CD4-positive, alpha-beta T cell treated with Interleukin-17A for 4 hours (primary cell): ENCODE data around the gene AGR3.

Experiments used
- DNase-seq: peaks from one replicate; pipeline ENCODE4 v3.0.0-alpha.2; 2020; ENCODE audit warnings: mixed read lengths

AGR3 gene

DNA sequence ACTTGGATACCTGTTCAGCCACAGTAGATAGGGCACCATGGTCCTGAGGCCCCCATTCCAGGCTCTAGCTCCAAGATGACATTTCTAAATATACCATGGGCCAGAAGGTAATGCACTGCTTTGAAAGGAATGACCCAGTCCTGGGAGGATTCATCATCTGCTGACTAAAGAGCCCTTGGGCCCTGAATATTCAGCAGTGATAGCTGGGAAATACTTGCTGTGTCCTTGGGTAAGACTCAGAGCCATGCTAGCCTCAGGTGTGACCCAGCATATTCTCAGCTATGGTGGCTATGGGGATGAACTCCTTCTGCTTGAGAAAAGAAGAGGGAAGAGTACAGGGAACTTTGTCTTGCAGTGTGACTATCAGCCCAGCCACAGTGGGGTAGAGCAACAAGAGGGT, 55.7 kb downstream of the AGR3 start:
- DNase-seq, result no peak

DNA sequence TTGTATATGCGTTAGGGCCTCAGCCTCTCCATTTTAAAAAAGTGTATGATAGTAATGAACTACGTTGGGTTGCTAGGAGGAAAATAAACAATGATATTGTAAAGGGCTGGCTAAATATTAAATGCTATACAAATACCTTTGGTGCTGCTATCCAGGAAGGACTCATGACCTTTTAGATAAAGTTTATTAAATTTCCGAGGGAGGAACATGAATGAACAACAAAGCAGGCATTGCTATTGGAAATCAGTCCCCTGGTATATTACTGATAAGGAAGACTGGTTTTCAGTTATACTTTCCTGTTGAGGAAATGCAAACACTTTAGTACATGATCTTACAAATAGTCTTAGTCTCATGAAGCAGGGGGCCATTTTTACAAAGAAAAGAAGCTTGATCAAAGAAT, 59.8 kb downstream of the AGR3 start:
- no peak for DNase-seq

DNA sequence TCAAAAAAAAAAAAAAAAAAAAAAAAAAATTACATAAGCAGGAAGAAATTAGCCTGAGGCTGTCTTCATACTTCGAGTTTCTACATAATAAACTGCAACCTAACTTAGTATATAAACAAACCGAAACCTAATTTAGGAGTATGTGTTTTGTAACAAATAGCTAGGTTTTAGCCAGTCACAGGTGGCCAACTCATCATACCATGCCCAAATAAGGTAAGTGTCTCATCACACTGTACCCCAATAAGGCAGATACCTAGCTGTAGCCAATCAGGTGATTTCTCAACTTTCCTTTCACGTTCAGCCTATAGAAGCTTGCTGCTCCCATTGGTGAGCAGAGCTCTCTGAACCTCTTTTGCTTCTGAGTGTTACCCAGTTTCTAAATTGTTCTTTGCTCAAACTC, 63.1 kb downstream of the AGR3 start:
- DNase-seq, result no peak

DNA sequence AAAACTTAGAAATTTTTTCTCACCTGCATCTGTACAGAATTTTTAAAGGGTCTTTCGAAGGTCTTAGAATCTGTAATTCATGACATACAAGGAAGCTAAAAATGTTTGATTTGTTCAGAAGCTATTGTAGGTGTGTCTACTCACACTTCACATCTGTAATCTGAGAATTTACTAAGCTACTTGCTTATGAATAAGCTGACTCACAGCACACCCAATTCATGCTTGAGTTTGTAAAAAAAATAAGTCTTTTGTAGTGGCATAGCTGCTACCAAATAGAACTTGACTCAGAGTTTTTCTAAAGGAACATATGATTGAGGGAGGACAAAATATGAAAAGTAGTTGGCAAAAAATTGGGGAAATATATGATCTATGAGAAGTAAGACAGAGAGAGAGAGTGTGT, 64.2 kb downstream of the AGR3 start:
- no peak for DNase-seq

DNA sequence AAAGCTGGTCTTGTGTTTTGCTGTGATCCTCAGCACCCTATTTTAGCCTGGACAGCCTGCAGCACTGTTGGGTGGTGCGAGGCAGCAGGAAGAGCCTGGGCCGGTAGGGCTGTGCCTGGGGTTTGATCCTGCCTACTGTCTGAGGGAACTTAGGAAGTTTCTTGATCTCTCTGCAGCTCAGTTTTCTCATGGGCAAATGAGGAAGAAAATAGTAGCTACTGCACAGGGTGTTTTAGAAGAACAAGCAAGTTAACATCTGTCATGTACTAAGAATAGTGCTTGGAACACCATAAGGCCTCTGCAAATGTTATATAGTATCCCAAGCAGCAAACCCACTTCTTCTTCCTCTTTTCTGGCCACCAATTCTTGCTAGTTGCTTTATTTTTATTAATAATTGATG, 65.0 kb downstream of the AGR3 start:
- no peak for DNase-seq

DNA sequence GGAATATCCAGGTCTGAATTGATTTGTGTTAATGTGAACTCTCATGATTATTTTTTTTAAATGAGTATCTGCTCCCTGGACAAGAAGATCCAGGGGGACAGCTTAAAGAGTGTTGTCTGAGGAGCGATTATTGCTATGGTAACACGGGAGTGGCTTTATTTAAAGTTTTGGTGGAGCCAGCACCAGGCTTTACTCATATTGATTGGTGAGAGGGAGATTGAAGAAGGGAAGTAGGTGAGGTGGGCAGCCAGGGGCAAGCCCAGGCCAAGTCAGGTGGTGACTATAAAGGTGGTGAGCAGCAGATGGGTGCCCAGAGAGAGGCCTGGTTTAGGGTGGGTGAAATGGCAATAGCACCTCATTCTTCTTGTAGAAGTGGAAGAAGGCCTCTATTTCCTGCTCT, 66.8 kb downstream of the AGR3 start:
- DNase-seq, result no peak

DNA sequence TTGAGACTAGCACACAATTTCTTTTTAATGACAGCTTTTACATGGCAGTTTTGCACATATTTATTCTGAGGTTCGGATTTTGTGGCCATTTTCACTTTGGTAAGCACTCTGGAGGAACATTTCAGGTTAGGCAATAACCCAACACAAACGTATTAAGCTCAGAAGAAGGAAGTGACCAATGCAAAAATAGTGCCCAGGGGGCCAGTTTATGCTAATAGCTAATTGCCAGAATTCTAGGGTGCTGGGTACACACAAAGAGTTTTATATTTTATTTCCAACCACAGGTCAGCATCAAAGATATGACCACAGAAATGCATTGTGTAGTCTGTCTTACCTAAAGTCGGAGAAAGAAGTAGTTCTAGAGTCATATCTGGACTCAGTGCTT, 68.6 kb downstream of the AGR3 start:
- no peak for DNase-seq

DNA sequence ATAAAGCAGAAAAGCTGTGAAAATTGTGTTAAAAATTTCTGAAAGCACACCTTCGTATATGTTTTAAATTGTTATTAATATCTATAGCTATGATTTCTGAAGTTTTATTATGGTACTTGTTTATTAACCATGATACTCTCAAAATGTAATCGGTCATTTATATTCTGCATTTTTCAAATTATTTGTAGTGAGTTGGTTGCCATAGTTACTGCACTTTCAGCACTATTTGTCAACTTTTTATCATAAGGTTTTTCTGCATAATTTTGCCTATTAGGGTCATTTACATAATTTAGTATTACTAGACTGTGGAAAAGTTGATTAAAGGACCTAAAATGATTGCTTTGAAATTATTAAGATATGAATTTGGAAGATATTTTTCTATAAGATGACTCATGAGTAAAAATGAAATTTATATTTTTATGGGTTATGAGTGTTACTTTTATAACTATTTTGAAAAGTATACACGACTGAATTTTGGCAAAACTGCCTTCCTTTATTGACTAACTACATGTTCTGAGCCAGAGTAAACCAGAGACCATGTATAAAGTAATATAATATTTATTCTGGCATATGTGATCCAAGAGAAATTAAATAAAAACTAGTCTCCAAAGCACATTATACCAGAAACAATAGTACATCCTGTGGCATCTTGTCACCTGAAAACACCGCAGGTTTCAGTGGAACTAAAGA, 69.1 kb downstream of the AGR3 start:
- DNase-seq, result no peak

DNA sequence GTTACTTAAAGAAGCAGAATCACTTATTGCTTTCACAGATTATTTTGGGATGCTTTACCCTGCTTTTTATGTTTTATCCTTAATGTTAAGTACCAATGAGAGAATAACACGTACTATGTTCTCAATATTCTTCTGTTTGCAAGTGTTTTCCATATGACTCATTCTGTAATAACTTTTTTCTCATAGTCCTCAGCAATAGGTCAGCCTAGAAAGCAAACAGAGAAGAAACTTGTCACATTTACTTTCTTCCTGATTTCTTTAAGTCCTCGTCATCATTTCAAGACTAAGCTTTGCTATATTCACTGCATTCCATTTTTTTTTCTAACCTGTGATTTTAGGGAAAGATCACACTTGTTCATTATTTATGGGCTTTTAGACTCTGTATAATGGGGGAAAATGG, 70.2 kb downstream of the AGR3 start:
- no peak for DNase-seq

DNA sequence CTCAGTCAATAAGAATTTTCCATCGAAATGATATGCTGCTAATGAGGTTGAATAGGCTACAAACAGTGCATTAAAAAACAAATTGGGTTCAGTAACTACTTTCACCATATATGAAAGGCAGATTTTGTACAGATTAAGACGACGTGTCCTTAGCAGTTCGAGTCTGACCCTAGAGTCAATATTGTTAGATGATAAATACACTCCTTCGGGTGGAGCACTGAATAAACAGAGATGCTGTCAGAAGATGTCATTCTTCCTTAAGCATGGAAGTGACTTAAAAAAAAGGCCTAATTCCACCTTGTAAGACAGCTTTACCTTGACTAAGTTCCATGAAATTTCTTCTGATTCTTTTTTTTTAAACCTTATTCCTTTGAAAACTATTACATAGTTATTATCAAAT, 71.2 kb downstream of the AGR3 start:
- no peak for DNase-seq

DNA sequence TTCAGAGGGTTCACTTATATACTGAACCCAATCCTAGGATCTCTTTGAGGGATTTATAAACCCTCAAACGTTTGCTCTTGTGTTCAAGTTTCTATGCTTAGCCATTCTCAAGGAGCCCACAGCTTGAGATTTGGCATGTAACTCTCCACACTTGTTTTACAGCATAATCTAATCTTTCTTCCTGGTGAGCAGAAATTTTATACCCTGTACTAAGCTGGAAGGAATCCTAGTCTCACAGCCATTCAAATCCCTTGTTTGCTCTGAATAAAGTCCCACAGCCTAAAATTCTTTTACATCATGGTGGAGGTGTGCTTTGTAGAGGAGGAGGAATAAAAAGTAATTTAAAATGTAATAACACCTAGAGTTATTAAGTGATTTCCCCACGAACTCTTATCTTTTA, 71.7 kb downstream of the AGR3 start:
- DNase-seq, result no peak
